ENCODE measurements around the gene SSBP4.

SSBP4 gene

GRCh38 chr19:18418483-18419194 lies 559 bp upstream of the SSBP4 start:
- peak overlapping the region; percentile 53 for H3K4me3 ChIP-seq (ENCODE audit: low read depth, low read length)
- POLR2A ChIA-PET: interaction anchor here (0.5 to 4.2 kb wide), 7 partner anchors 10 to 413 kb away, joined by 3 to 75 read pairs (median 4); partner anchors contain the start of genes JUND and UPF1
- H3K9me3 ChIP-seq (ENCODE audit: control insufficient read depth, insufficient read depth, low read depth, low read length): no peaks in the 10 kb centered on the region
- CTCF ChIA-PET: interaction anchor here (0.6 to 4.5 kb wide), 14 partner anchors 9 to 971 kb away, joined by 3 to 32 read pairs (median 4); partner anchors contain the start of gene GDF15
- H3K27ac ChIP-seq (ENCODE audit: extremely low read depth, low read depth, low read length): peak overlapping the region; percentile 63; the same call in 1 of the 2 replicates
- peaks cover 9% of the 10 kb centered on the region; the same call in 1 of the 2 replicates for H3K4me1 ChIP-seq (ENCODE audit: control insufficient read depth, insufficient read depth, low read length)
- H3K36me3 ChIP-seq (ENCODE audit: control insufficient read depth in 2 of 2, insufficient read depth in 1 of 2, low read length in 2 of 2): no peaks in the 10 kb centered on the region
- TF ChIP-seq ZNF785 (tag by site-specific recombination; IDR thresholded peaks at IDR 0.05) (peak; percentile 51; the same call in 1 of the 2 replicates), ZNF2 (tag by site-specific recombination; IDR thresholded peaks at IDR 0.05) (peak; percentile 83), ZFP69B (tag by site-specific recombination; IDR thresholded peaks at IDR 0.05) (peak; percentile 95), KLF17 (tag by site-specific recombination; IDR thresholded peaks at IDR 0.05) (0 out of 2 replicates have a peak, but pooled peaks have one; percentile 76), ZIC2 (tag by site-specific recombination; IDR thresholded peaks at IDR 0.05) (peak; percentile 95), EGR2 (tag by site-specific recombination; IDR thresholded peaks at IDR 0.05; ENCODE audit: low read depth) (0 out of 2 replicates have a peak, but pooled peaks have one; percentile 32), BCL11A (tag by site-specific recombination; IDR thresholded peaks at IDR 0.05; ENCODE audit: low read depth) (0 out of 2 replicates have a peak, but pooled peaks have one; percentile 18), ZNF843 (tag by site-specific recombination; IDR thresholded peaks at IDR 0.05) (0 out of 2 replicates have a peak, but pooled peaks have one; percentile 41), ZSCAN16 (tag by site-specific recombination; IDR thresholded peaks at IDR 0.05) (no peak), ZNF211 (tag by site-specific recombination; IDR thresholded peaks at IDR 0.05; ENCODE audit: low read depth) (no peak), ZNF26 (tag by site-specific recombination; IDR thresholded peaks at IDR 0.05) (no peak), SP3 (tag by site-specific recombination; IDR thresholded peaks at IDR 0.05) (peak; percentile 44; the same call in 1 of the 2 replicates), KLF1 (tag by site-specific recombination; IDR thresholded peaks at IDR 0.05) (peak; percentile 73; the same call in 1 of the 2 replicates), ZNF777 (tag by site-specific recombination; IDR thresholded peaks at IDR 0.05; ENCODE audit: borderline replicate concordance) (peak; percentile 85; the same call in 1 of the 2 replicates), KLF8 (tag by site-specific recombination; IDR thresholded peaks at IDR 0.05) (peak; percentile 62), PRDM10 (tag by site-specific recombination; IDR thresholded peaks at IDR 0.05) (peak; percentile 34; the same call in 1 of the 2 replicates), ZFP41 (tag by site-specific recombination; IDR thresholded peaks at IDR 0.05; ENCODE audit: borderline replicate concordance) (no peak), ZSCAN4 (tag by site-specific recombination; IDR thresholded peaks at IDR 0.05) (peak; percentile 88), ZNF580 (tag by site-specific recombination; IDR thresholded peaks at IDR 0.05) (0 out of 2 replicates have a peak, but pooled peaks have one; percentile 20), ZNF558 (tag by site-specific recombination; IDR thresholded peaks at IDR 0.05) (no peak), ZNF548 (tag by site-specific recombination; IDR thresholded peaks at IDR 0.05) (no peak), ZBTB26 (tag by site-specific recombination; optimal IDR thresholded peaks at IDR 0.05) (peak; percentile 81), PATZ1 (tag by site-specific recombination; IDR thresholded peaks at IDR 0.05) (peak; percentile 76), ZNF174 (tag by site-specific recombination; IDR thresholded peaks at IDR 0.05) (no peak), ZNF114 (tag by site-specific recombination; IDR thresholded peaks at IDR 0.05) (no peak), GLIS1 (tag by site-specific recombination; IDR thresholded peaks at IDR 0.05) (peak; percentile 97)
